IPS-NIHi7 (cell line): ENCODE data around the gene SULT2A1.
A peak's percentile ranks its signal among the peaks of the same experiment; 100 is the strongest.
"Not testable (repeated sequence)": the region's sequence is repeated elsewhere in the genome, so short reads cannot be mapped to it uniquely, and the experiment has no call there.

ENCODE experiments used
- DNase-seq: peaks from one replicate; pipeline ENCODE4 v3.0.0; 2012; ENCODE audit warnings: mixed read lengths; ENCODE audit errors: extremely low spot score

Gene SULT2A1

DNA sequence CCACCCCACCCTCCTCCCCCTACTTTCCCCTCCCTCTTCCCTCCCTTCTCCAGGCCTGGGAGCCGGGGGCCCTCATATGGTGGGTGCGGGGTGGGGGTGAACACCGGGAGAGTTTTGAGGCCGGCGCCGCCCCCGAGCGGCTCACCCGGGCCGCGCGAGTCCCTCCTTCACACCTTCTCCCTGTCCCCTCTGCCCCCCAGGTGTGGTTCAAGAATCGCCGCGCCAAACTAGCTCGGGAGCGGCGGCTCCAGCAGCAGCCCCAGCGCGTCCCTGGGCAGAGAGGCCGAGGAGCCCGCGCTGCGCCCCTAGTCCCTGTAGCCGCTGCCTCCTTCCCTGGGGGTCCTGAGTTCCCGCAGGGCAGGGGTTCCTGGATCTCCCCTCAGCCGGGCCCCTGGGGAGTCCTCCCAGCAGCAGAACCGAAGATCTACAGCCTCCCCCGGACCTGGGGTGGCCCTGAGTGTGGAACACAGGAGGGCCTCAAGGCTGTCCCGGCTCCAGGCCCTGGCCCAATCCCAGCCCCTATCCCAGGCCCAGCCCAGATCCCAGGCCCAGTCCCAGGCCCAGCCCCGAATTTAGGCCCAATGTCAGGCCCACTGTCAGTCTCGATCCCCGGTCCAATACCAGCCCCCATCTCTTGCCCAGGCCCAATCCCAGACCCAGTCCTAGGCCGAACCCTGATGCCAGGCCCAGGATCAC lies 25.4 kb downstream of the SULT2A1 start:
- DNase-seq = no peak

DNA sequence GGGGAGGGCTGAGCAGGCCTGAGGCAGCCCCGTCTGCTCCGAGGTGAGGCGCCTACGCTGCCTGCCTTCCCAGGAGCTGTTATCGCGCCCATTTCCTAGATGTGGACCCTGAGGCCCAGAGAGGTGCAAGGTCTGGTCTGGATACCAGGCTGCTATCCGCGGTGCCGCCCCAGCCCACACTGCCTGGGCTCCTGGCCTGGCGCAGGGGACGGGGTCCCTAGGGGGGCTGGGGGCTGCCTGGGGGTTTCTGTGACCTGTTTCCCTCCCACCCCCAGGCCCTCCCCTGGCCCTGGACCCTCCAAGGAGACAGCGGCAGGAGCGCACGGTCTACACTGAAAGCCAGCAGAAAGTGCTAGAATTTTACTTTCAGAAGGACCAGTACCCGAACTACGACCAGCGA lies 26.3 kb downstream of the SULT2A1 start:
- not testable (repeated sequence) for DNase-seq

DNA sequence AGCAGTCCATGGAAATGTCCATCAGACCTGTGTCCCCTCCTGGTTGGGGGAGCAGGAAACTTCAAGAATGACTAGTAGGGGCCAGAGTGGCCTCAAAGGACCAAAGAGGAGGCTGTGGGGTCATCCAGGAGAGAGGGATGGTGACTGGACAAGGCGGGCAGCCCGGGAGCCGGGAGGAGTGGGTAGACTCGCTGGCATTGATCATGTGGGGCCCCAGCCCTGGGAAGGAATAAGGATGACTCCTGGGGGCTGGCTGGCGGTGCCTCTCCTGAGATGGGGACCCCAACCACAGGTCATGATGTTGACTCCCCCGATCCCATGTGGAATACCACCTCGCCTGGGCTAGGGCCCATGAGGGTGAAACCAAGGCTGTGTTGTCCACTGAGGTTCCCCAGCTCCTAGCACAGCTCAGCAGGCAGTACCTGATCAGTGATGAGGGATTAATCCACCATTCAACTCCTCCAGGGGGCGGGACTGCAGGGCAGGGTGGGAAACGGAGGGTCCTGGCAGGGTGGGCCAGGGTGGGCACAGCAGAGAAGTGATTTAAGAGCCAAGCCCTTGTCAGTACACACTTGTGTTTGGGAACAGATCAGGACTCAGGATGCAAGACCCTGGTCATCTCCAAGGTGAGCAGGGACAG lies 27.3 kb downstream of the SULT2A1 start, which contains the start of gene TPRX2:
TPRX2 (plus strand) TSS at position 590 of the 640 bp plus-strand sequence; CDS start at position 602, 12 bp downstream.
- DNase-seq = not testable (repeated sequence)

DNA sequence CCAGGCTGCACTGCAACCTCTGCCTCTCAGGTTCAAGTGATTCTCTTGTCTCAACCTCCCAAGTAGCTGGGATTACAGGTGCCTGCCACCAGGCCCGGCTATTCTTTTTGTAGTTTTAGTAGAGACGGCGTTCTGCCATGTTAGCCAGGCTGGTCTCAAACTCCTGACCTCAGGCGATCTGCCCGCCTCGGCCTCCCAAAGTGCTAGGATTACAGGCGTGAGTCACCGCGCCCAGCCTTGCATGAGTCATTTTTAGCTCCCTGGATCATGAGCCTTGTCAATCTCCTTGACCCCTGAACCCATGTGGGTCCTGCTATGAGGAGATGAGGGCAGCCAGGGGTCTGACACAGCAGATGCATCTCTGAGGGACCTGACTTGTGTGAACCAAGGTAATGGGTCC lies 27.9 kb downstream of the SULT2A1 start:
- not testable (repeated sequence) for DNase-seq

DNA sequence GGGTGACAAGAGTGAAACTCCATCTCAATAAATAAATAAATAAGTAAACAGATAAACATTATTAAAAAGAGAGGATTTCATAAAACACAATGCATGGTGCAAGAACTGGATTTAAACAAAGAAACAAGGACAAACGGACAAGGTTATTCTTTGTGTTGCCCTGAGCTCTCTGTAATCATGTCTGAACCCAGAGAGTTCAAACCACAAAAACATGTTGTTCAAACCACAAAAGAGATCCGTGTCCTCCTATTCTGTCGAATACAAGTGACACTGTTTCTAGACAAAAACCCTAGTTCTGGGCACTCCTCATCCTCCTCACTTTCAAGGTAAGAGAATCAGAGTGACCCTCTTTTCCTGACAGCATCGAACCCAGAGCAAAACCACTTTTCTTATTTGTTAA lies 31.7 kb downstream of the SULT2A1 start:
- no peak for DNase-seq

DNA sequence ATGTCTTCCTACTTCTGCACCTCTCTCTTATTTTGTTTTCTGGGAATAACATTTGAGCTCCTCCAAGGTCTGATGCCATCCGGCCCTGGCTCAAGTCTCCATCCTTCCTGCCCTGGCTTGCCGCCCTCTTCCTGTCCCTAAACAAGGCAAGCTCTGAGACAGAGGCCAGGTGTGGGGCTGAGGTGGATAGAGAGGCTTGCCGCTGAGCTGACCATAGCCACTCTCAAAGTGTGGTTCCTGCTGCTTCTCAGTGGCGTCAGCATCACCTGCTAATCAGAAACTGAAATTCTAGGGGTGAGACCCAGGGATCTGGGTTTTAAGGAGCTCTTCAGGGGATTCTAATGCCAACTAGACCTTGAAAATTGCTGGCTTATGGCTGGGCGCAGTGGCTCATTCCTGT lies 33.1 kb downstream of the SULT2A1 start:
- DNase-seq = no peak

DNA sequence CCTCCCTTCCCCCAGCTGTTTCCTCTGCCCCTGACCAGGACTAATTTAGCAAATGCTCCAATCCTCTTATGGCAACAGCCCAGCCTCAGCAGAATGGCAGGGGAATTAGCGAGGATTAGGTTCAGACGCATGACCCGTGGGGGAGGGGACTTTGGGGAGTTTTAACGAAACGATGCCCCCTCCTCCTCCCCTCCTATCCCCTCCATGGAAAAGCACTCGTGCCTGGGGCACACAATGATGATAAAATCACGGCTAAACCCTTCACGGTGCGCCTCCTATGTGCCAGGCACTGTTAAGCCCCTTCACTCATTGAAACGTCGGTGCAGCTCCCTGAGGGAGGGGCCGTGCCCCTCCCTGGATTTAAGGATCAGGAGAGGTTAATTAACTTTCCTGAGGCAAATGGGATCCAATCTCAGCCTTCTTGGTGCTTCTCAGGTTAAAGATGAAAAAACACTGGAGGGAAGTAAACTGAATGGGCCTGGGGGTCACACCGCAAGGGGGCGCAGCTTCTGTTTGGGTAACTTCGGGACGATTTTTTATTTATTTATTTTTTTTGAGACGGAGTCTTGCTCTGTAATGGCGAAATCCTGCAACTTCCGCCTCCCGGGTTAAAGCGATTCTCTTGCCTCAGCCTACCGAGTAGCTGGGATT lies 37.2 kb downstream of the SULT2A1 start:
- DNase-seq = peak; percentile 42

DNA sequence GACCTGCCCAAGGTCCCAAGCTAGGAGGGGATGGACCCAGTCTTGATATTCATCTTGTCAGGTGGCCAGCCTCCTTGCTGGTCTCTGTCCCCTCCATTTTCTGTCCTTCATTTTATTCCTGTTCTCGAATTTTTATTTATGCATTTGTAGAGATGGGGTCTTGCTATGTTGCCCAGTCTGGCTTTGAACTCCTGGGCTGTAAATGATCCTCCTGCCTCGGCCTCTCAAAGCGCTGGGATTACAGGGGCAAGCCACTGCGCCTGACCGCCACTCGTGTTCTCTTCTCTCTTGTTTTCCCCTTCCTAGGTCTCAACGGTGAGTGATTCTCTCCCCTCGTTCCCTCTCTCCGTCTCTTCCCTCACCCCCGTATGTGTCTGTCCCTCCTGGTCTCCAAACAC lies 37.7 kb downstream of the SULT2A1 start:
- no peak for DNase-seq

DNA sequence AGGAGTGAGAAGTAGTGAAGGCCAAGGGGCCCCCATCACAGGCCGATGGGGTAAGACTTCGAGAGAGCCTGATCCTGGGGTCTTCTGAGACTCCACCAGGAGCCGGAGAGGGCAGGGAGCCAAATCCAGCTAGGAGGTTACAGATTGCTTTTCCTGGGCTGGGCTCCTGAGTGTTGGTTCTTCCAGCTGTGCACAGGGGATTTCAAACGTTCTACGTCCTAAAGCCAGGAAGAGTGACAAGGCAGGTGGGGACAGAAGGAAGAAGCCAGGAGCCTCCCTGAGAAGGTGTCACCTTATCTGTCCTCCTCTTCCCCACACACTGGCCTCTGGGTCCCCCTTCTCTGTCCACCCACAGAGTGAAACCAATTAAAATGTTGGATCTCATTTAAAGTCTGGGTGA lies 43.2 kb downstream of the SULT2A1 start:
- no peak for DNase-seq

DNA sequence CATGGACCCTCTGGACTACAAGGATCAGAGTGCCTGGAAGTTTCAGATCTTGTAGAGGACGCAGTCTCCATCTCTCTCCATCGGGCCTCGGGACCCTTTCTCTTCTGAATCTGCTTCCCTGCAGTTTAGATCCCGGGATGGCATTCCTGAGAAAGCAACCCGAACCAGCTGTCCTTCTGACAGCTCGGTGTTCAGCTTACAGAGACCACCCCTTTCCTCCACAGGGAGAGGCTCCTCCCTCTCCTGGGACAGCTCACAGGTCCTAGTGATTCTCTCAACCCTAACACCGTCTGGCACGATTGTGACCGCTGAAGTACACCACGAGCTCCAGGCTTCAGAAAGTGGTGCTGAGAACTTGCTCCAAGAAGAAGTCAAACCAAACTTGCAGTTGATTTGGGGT lies 46.2 kb downstream of the SULT2A1 start:
- peak; percentile 73 for DNase-seq

DNA sequence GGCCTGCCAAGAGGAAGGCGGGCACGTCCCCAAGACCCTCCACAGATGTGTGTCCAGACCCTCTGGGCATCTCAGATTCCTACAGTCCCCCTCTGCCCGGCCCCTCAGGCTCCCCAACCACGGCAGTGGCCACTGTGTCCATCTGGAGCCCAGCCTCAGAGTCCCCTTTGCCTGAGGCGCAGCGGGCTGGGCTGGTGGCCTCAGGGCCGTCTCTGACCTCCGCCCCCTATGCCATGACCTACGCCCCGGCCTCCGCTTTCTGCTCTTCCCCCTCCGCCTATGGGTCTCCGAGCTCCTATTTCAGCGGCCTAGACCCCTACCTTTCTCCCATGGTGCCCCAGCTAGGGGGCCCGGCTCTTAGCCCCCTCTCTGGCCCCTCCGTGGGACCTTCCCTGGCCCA lies 46.7 kb downstream of the SULT2A1 start:
- DNase-seq = no peak

DNA sequence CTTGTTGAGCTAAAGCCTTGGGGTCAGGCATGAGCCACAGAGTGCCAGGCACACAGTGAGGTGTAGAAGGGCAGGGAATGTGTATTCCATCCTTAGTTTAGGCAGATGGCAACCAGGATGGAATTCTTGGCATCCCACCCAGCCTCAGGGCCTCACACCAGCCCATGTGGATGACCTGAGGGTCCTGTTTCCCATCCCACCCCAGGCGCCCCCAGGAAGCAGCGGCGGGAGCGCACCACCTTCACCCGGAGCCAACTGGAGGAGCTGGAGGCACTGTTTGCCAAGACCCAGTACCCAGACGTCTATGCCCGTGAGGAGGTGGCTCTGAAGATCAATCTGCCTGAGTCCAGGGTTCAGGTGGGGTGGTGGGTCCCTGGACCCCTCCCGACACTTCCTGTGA lies 50.1 kb downstream of the SULT2A1 start:
- DNase-seq = no peak

DNA sequence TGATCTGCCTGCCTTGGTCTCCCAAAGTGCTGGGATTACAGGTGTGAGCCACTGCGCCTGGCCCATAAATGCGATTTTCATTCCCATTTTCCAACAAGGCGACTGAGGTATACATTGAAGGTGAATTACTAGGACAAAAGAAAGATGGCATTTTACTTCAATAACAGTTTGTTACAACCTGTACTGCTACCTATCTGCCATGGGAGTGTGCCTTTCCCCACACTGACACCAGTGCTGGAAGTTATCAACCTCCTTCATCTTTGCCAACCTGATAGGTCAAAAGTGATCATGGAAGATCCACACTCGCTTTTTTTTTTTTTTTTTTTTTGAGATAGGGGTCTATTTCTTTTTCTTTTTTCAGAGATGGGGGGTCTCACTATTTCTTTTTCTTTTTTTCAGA lies 53.4 kb downstream of the SULT2A1 start:
- no peak for DNase-seq

DNA sequence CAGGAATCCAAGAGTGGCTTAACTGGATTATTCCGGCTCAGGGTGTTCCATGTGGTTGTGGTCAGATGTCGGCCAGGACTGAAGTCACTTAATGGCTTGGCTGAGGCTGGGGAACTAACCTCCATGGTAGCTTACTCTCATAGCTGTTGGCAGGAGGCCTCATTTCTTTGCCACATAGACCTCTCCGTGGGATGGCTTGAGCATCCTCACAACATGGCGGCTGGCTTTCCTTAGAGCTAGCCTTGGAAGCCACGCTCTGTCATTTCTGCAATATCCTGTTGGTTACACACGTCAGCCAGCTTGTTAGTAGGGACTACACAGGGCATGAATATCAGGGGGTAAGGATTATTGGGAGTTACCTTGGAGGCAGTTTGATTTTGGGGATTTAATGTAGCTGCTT lies 59.3 kb downstream of the SULT2A1 start:
- no peak for DNase-seq

DNA sequence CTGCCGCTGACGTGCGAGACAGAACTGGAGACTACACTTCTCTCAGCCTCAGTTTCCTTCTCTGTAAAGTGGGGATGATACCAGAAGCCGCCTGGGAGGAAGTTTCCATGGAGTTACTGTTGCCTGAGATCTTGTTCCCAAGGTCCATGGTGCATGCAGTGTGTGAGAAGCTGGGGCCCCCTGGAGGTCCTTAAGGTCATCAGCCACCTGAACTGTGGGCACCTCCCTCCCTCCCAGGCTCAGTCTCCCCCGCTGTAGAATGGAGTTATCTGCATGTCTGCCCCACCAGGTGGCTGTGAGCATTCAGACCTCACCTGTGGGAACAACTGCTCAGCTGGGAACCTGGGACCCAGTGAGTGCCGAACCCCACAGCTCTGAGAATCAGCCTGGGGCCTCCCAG lies 61.7 kb downstream of the SULT2A1 start:
- peak; percentile 43 for DNase-seq

DNA sequence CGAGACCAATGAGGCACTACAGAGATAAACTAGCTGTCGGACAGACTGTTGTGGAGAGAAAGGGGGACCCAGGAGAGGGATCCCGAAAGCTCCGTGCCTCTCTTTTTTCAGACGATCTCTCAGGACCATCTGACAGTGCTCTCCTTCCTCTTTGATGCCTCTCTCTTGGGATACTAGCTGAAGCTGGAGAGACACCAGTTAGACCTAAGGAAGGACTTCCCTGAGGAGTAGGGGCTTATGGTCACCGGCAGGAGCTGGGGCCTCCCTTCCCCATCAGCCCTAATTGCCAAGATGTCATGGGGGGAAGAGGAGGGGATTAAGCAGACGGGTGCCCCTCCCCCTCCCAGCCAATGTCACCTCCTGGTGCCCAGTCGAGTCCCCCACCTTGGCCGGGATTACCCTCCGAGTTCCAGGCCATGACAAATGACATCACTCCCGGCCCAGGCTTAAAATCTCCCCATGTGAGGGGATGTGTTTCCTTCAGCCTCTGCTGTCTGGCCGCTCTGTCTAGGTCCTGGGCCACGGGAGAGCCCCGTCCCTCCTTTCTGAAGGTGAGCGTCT lies 64.6 kb downstream of the SULT2A1 start, which contains the start of gene CRX:
CRX (plus strand) TSS at position 478 of the 561 bp plus-strand sequence. CDS start 12,507 bp downstream, outside the sequence.
- no peak for DNase-seq
